ENCODE measurements around the gene ESRRG. TPM values are rescaled to one million over a fixed set of nuclear protein-coding genes. Genes with fewer than 3 reads are reported as not detected.
"Not testable (repeated sequence)": the region's sequence is repeated elsewhere in the genome, so short reads cannot be mapped to it uniquely, and the experiment has no call there.

The ESRRG gene
- total RNA-seq, 1 donor: 0.10 TPM

DNA sequence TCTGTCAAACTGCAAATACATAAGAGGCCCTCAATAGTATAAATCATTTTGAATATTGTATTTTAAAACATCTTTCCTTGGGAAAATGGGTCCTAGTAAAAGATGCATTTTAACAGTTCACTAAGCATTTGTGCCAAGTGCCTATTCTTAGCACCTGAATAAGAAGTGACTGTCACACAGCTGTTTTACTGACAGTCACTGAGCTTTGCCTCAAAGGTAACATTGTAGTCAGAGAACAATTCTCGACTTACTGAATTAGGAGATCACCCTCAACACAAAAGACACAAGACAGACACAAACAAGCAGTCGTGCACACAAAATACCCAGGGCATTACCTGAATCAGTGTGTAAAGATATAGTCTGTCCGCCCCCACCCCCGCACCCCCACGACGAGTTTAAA, 408 bp downstream of the ESRRG start:
- Histone ChIP-seq H3K9me3 (ENCODE audit: low read depth, low read length) (no peaks in the 10 kb centered on the region), H3K4me1 (ENCODE audit: insufficient read depth, low read length) (no peaks in the 10 kb centered on the region), H3K27me3 (ENCODE audit: insufficient read depth, low read length) (peaks cover 15% of the 10 kb centered on the region), H3K4me3 (ENCODE audit: low read length) (no peak overlapping the region)

DNA sequence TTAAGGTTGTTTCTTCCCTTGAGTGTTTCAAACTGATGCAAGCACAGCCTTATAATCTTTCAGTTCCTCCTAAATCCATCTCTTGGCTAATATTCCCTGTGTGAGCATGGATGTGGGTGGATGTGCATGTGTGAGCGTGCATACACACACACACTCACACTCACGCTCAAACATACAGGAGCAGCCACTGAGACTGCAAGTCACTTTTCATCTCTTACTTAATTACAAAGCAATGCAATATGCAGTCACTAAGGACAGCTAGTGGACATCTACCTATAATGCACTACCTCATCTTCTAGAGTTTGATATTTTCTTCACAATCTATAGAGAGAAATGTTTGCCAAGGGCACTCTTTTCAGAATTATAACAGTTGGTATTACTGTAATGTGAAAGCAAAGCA, 1.4 kb downstream of the ESRRG start:
- Histone ChIP-seq H3K9me3 (ENCODE audit: low read depth, low read length) (no peaks in the 10 kb centered on the region), H3K27me3 (ENCODE audit: insufficient read depth, low read length) (peaks cover 15% of the 10 kb centered on the region), H3K4me1 (ENCODE audit: insufficient read depth, low read length) (no peaks in the 10 kb centered on the region), H3K4me3 (ENCODE audit: low read length) (no peak overlapping the region)

DNA sequence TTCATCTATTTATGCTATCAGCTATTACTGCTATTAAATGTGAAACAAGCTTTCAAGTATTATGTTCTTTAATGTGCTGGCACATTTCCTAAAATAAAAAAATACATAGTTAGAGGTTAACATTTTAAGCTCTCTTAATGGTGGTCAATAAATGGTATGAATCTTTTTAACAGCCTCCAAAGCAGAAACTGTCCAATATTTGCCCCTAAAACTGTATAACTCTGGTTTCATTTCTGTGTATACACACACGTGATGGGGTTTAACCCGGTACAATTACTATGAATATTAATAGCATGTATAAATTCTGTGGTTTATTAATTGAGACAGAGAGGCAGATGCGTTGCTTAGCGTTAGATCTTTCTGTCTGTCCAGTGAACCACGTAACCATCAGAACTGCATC, 2.2 kb downstream of the ESRRG start:
- no peaks in the 10 kb centered on the region for H3K4me1 ChIP-seq (ENCODE audit: insufficient read depth, low read length)
- H3K9me3 ChIP-seq (ENCODE audit: low read depth, low read length): no peaks in the 10 kb centered on the region
- peaks cover 15% of the 10 kb centered on the region for H3K27me3 ChIP-seq (ENCODE audit: insufficient read depth, low read length)
- H3K4me3 ChIP-seq (ENCODE audit: low read length): no peak overlapping the region

DNA sequence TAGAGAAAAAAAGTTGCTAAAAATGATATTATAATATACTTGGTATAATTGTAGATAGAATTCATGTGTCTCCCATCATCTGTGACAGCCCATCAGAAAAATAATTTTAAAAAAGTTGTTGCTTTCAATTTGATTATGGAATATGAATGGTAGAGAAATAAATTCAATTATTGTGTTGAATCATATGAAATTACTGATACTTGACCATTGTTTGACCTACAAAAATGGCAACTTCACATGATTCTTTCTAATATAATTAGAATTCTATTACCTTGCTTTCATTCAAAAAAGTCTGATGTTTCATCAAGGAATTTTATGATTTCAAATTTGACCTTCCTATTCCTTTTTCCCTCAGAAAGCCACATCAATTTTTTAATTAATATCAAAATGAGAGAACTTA, 11.5 kb downstream of the ESRRG start:
- H3K9me3 ChIP-seq (ENCODE audit: low read depth, low read length): no peaks in the 10 kb centered on the region

DNA sequence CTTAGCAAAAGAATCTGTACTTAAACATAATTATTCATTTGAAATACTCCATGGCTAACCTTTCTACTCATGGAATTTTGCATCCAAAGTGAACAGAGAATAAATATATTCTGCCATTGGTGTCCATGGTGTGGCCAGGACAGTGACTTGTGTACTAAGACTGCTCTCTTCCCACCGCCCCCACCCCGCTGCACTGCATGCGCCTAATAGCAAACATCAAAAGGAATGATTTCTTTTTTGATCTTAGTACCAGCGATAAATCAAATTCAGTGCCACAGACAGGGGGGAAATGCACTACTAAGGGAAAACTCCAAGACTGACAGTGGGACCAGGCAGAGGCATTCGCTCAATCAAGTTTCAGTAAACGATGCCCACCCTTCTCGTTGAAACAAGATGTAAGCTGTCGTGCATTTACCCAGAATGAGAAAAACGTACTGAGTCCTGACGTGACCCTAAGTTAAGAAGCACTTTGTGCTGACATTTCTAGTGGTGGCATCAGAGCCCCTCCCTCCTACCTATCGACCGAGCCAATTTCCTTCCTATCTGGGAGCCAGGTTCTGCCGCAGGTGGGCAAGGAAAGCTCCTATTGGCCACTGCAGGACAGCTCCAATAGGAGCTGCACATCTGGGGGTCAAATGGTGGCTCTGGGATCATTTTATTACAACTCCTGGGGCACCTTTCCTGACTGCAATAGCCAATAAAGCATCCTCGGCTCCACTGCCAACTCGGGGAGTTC, 12.5 kb downstream of the ESRRG start:
- no peaks in the 10 kb centered on the region for H3K4me1 ChIP-seq (ENCODE audit: insufficient read depth, low read length)
- H3K4me3 ChIP-seq (ENCODE audit: low read length): no peak overlapping the region
- H3K9me3 ChIP-seq (ENCODE audit: low read depth, low read length): no peaks in the 10 kb centered on the region
- H3K27me3 ChIP-seq (ENCODE audit: insufficient read depth, low read length): no peaks in the 10 kb centered on the region

More for the DNA sequence above, 11.5 kb downstream of the ESRRG start:
- H3K4me3 ChIP-seq (ENCODE audit: low read length): no peak overlapping the region
- no peaks in the 10 kb centered on the region for H3K4me1 ChIP-seq (ENCODE audit: insufficient read depth, low read length)
- no peaks in the 10 kb centered on the region for H3K27me3 ChIP-seq (ENCODE audit: insufficient read depth, low read length)

DNA sequence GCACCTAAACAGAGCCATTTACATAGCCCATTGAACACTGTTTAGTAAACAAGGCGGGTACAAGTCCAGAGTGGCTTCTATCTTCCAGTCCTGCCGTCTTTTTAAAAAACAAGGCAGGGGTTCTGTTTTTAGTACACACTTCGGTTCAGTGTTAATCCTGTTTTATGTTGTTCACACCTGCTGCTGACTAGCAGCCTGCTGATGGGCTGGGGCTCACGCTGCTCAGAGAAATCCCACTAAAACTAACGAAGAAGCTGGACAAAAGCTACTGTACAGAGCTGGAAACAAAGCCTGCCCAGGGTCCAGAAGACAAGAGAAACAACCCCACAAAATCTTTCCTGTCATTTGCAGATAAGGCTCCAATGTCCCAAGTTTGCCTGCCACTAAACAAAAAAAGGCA, 13.2 kb downstream of the ESRRG start:
- no peaks in the 10 kb centered on the region for H3K27me3 ChIP-seq (ENCODE audit: insufficient read depth, low read length)

DNA sequence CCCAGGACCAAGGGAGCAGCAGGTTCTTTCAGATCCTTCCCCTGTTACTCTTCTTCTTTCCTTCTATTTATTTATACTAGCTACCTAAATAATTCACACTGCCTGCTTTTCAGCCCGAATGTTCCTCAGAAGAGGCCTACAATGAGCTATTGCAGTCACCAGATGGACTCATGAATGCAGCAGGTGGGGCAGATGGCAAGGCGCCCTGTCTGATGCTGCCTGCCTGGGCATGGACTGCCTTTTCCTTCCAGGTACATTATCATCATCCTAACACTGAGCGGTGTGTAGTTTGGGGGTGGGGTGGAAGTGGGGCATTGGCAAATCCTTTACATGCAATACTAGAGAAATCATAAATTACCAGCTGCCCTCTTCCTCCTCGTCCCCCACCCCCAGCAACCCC, 17.6 kb downstream of the ESRRG start:
- Histone ChIP-seq H3K9me3 (ENCODE audit: low read depth, low read length) (no peaks in the 10 kb centered on the region), H3K4me3 (ENCODE audit: low read length) (no peak overlapping the region), H3K27me3 (ENCODE audit: insufficient read depth, low read length) (no peaks in the 10 kb centered on the region), H3K4me1 (ENCODE audit: insufficient read depth, low read length) (no peaks in the 10 kb centered on the region)

More for the DNA sequence above, 13.2 kb downstream of the ESRRG start:
- H3K9me3 ChIP-seq (ENCODE audit: low read depth, low read length): no peaks in the 10 kb centered on the region
- no peaks in the 10 kb centered on the region for H3K4me1 ChIP-seq (ENCODE audit: insufficient read depth, low read length)
- H3K4me3 ChIP-seq (ENCODE audit: low read length): no peak overlapping the region

DNA sequence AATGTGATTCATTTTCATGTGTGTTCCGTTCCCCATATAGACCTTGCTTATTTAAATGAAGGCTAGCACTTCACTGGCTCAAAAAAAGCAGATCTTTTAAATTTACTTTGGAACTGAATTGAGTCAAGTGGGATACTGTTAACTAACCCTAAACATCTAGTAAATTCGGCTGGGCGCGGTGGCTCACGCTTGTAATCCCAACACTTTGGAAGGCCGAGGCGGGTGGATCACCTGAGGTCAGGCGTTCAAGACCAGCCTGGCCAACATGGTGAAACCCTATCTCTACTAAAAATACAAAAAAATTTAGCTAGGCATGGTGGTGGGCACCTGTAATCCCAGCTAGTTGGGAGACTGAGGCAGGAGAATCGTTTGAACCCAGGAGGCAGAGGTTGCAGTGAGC, 19.2 kb downstream of the ESRRG start:
- H3K4me3 ChIP-seq (ENCODE audit: low read length); H3K4me1 ChIP-seq (ENCODE audit: insufficient read depth, low read length); H3K9me3 ChIP-seq (ENCODE audit: low read depth, low read length); H3K27me3 ChIP-seq (ENCODE audit: insufficient read depth, low read length): not testable (repeated sequence)

DNA sequence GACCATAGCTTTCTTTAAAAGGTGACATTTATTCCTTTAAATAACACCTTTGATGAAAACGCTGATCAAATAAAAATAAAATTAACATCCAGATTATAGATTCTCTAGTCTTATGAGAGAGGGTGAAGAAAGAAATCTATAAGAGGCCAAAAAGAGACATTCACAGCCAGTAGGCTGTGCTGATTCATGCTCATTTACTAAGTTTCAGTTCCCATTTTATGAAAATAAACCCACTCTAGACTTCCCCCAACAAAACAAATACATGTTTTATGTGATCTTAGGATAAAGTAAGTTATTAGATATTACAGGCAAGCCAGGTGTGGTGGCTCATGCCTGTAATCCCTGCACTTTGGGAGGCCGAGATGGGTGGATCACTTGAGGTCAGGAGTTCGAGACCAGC, 21.1 kb downstream of the ESRRG start:
- Histone ChIP-seq H3K27me3 (ENCODE audit: insufficient read depth, low read length) (no peaks in the 10 kb centered on the region), H3K9me3 (ENCODE audit: low read depth, low read length) (no peaks in the 10 kb centered on the region), H3K4me1 (ENCODE audit: insufficient read depth, low read length) (no peaks in the 10 kb centered on the region), H3K4me3 (ENCODE audit: low read length) (no peak overlapping the region)

DNA sequence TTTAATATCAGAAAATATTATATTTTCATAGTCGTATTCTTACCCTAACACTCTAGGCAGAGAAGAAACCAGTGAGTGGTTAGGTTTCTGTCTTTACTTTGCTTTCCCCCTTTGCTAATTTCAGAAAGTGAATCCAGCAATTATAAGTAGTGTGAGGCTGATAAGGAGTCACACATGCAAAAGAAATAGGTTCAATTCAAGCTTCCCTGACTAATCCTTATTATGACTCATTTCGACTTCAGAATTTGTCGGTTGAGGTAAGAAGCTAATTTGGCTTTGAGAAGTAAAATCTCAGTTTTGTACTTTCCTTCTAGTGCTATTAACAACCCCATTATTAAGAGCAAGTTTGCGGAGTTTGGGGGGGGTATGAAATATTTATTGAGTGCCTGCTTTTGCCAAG, 22.4 kb downstream of the ESRRG start:
- H3K27me3 ChIP-seq (ENCODE audit: insufficient read depth, low read length): no peaks in the 10 kb centered on the region
- no peaks in the 10 kb centered on the region for H3K4me1 ChIP-seq (ENCODE audit: insufficient read depth, low read length)
- H3K4me3 ChIP-seq (ENCODE audit: low read length): no peak overlapping the region
- H3K9me3 ChIP-seq (ENCODE audit: low read depth, low read length): no peaks in the 10 kb centered on the region

DNA sequence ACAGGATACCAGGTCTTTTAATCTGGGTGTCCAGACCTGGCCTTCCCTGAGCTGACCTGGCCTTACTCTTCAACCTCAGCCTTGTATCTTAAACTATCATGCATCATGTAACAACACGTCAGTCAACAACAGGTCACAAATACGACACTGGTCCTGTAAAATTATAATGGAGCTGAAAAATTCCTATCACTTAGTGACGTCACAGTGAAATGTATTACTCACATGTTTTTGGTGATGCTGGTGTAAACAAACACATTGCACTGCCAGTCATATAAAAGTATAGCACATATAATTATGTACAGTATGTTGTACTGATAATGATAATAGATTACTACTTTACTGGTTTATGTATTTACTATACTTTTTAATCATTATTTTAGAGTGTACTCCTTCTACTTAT, 31.5 kb downstream of the ESRRG start:
- H3K9me3 ChIP-seq (ENCODE audit: low read depth, low read length): no peaks in the 10 kb centered on the region
- H3K27me3 ChIP-seq (ENCODE audit: insufficient read depth, low read length): no peaks in the 10 kb centered on the region
- H3K4me1 ChIP-seq (ENCODE audit: insufficient read depth, low read length): no peaks in the 10 kb centered on the region
- no peak overlapping the region for H3K4me3 ChIP-seq (ENCODE audit: low read length)

DNA sequence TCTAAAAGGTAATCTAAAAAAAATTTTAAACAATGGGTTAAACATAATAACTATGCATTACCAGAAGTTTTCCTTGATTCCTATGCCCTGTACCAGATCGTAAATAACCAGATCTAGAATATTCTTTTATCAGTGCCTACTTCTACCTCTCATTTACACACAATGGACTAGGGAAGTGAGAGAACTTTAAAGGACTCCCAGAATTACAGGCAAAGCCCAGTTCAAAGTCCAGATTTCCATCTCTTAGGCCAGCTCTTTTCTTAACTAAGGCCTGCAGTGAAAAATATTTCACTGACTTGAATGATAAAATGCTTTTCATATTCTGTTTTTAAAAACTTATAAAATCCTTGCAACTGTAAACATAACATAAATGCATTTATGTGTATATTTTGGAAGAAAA, 32.6 kb downstream of the ESRRG start:
- Histone ChIP-seq H3K4me3 (ENCODE audit: low read length) (no peak overlapping the region), H3K4me1 (ENCODE audit: insufficient read depth, low read length) (no peaks in the 10 kb centered on the region), H3K9me3 (ENCODE audit: low read depth, low read length) (no peaks in the 10 kb centered on the region), H3K27me3 (ENCODE audit: insufficient read depth, low read length) (no peaks in the 10 kb centered on the region)

DNA sequence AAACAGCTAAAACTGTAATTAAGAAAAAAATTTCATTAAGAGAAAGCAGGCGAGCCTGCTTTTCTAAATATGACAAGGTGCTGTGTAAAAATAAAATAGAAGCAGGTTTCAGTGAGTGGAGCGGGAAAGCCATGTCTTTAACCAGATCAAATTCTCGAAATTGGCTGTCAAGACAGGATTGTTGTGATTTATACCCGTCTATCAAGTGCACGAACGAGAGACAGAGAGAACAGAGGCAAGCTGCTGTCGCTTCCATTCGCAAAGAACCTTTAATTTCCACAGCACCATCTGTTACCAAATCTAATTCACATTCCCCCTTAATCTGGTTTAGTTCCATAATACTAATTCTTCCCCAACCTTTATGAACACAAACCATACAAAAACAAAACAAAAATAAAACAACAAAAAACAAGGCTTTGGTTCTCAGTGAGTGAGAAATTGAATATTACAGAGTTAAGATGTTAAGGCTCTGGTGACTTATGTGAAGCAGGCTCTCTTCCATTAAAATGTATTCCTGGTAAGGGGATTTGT, 35.0 kb downstream of the ESRRG start:
- Histone ChIP-seq H3K4me1 (ENCODE audit: insufficient read depth, low read length) (no peaks in the 10 kb centered on the region), H3K4me3 (ENCODE audit: low read length) (no peak overlapping the region), H3K27me3 (ENCODE audit: insufficient read depth, low read length) (no peaks in the 10 kb centered on the region), H3K9me3 (ENCODE audit: low read depth, low read length) (no peaks in the 10 kb centered on the region)

DNA sequence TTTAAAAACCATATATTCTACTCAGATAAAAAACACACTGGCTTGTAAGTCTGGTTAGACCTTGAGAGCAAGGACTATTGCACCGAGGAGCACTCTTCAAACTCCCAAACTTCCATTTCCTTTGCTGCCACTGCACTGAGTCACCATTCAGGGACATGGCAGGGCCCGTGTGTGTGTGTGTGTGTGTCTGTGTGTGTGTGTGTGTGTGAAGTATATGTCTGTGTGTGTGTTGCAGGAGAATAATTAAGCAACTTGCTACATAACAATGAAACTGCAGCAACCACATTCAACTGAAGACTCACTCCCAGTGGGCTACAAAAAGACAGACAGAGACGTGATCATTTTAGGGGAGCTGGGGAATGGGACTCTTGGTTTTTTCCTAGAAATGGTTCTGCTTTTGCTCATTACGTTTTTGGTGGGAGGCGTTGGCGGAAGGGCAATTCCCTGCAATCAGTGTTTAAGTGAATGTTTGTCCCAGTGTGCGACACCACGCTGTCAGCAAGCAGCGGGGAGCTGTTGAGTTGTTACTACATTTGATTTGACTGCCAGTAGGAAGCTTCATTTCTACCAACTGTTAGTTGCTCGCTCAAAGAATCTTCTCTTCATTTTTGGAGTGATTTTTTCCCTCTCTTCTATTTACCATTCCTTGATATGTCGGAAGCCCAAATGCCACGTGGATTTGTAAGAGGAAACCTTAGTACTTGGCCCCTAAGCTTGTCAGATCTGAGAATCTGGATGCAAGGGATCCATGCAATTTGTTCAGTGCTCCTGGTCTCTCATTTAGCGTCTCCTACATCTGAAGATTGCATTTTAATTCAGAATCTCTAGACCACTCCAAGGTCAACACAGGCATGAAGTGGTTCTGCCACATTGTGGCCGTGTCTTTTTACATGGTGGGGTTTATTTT, 36.1 kb downstream of the ESRRG start:
- Histone ChIP-seq H3K9me3 (ENCODE audit: low read depth, low read length) (no peaks in the 10 kb centered on the region), H3K4me3 (ENCODE audit: low read length) (no peak overlapping the region), H3K27me3 (ENCODE audit: insufficient read depth, low read length) (no peaks in the 10 kb centered on the region), H3K4me1 (ENCODE audit: insufficient read depth, low read length) (no peaks in the 10 kb centered on the region)

DNA sequence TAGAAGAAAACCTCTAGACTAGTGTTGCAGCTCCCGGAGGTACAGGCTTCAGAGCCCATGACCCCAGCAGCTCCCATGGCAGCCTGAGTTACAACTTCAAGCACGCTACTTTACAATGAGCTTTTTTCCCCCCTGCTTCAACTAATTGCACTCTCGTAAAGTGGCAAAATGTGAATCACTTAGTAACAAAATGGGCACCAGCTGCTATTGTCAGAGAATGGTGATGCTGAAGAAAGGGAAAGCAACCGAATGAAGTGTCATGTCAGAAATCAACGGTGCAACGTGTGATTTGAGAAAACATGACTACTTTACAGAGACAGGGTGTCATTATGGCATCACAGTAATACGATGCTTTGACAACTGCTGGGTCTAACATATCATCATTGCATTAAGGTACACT, 40.5 kb downstream of the ESRRG start:
- Histone ChIP-seq H3K9me3 (ENCODE audit: low read depth, low read length) (no peaks in the 10 kb centered on the region), H3K4me3 (ENCODE audit: low read length) (no peak overlapping the region), H3K4me1 (ENCODE audit: insufficient read depth, low read length) (no peaks in the 10 kb centered on the region), H3K27me3 (ENCODE audit: insufficient read depth, low read length) (no peaks in the 10 kb centered on the region)
